ENCODE results near the gene NCKAP5L.

DNA sequence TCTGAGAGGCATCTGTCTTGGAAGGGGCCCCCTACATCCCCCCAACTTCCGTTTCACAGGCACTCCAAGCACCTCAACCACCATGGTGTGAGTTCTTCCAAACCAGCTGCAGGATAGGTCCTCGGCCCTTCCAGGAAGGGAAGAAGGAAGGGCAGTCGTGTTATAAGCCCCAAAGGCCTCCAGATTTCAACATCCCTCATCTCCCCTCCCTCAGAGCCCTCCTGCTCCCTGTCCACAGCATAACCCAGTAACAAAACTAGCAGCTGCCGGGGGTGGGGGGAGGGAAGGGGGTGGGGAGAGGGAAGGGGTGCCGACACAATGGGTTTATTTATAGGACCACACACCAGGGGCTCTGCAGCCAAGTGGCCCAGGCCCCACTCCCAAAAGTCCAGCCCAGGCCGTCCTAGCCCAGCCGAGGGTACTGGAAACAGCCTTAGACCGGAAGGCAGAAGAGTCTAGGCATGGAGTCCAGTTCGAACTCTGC, 18.3 kb downstream of the NCKAP5L start:
- TF ChIP-seq CTCF (IDR thresholded peaks at IDR 0.05; ENCODE audit: low read depth, low read length) = no peak
- TF ChIP-seq EZH2phosphoT487 (IDR thresholded peaks at IDR 0.05; ENCODE audit: low read depth) = no peak
